Ascending aorta (tissue), 2 donors: ENCODE data around the gene CUEDC2. TPM values are rescaled to one million over a fixed set of nuclear protein-coding genes. Genes with fewer than 3 reads are reported as not detected.

Source experiments
- DNase-seq, 2 donors: peaks; one replicate each; pipeline ENCODE4 v3.0.0-alpha.2; 2019; ENCODE audit warnings: low spot score in 2 of 2
- H3K27ac ChIP-seq, 2 donors: fragments of 200-600 bp; sonication (generic); one replicate each; pipeline ENCODE4 v1.5.1; 2016 to 2017; ENCODE audit warnings: mild to moderate bottlenecking in 1 of 2
- H3K27me3 ChIP-seq: fragments of 200-600 bp; sonication (generic); one replicate; pipeline ENCODE4 v1.5.1; 2017
- H3K36me3 ChIP-seq, 2 donors: fragments of 200-600 bp; sonication (generic); one replicate each; pipeline ENCODE4 v1.5.1; 2016
- H3K4me1 ChIP-seq, 2 donors: fragments of 200-600 bp; sonication (generic); one replicate each; pipeline ENCODE4 v1.5.1; 2016 to 2017; ENCODE audit warnings: mild to moderate bottlenecking in 1 of 2
- H3K4me3 ChIP-seq, 2 donors: fragments of 200-600 bp; sonication (generic); one replicate each; pipeline ENCODE4 v1.5.1; 2016 to 2017; ENCODE audit warnings: mild to moderate bottlenecking in 1 of 2
- H3K9me3 ChIP-seq, 2 donors: fragments of 200-600 bp; sonication (generic); one replicate each; pipeline ENCODE4 v1.5.1; 2016
- intact Hi-C: fragments of 100-400 bp; cut with DNase I; formaldehyde crosslinking; loops from one replicate; pipeline ENCODE4 v1.15.1; 2023
- total RNA-seq: library from RNA; depleted of rRNA; stranded (reverse); fragments of >200 nt; gene quantifications from one replicate; pipeline ENCODE4 v1.1.0, GENCODE V29; 2016
- TF ChIP-seq, protein P1 (sequence below), 3 experiments: fragments of 200-600 bp in 2 of 3; fragments of 450-650 bp in 1 of 3; sonication (generic) in 2 of 3; IDR thresholded peaks; one replicate each; pipeline ENCODE4 v1.5.1; 2016 to 2019; ENCODE audit warnings: antibody characterized with exemption in 3 of 3, mild to moderate bottlenecking in 1 of 3, moderate library complexity in 1 of 3

The CUEDC2 gene
- total RNA-seq, 1 donor from 2014 or later: 45.1 TPM

DNA sequence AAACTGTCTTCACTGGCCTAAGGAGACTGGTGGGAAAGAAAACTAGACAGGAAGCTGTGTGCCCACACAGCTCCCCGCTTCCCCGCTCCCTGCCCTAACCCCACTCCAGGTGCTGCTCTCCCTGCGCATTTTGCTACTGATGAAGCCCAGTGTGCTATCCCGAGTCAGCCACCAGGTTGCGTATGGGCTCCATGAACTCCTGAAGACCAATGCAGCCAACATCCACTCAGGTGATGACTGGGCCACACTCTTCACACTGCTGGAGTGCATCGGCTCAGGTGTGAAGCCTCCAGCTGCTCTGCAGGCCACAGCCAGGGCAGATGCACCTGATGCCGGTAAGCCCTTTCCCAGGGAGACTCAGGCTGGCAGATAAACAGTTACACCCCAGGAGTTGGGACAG lies 57.1 kb downstream of the CUEDC2 start:
- TF ChIP-seq, protein P1, sequence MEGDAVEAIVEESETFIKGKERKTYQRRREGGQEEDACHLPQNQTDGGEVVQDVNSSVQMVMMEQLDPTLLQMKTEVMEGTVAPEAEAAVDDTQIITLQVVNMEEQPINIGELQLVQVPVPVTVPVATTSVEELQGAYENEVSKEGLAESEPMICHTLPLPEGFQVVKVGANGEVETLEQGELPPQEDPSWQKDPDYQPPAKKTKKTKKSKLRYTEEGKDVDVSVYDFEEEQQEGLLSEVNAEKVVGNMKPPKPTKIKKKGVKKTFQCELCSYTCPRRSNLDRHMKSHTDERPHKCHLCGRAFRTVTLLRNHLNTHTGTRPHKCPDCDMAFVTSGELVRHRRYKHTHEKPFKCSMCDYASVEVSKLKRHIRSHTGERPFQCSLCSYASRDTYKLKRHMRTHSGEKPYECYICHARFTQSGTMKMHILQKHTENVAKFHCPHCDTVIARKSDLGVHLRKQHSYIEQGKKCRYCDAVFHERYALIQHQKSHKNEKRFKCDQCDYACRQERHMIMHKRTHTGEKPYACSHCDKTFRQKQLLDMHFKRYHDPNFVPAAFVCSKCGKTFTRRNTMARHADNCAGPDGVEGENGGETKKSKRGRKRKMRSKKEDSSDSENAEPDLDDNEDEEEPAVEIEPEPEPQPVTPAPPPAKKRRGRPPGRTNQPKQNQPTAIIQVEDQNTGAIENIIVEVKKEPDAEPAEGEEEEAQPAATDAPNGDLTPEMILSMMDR (IDR thresholded peaks at IDR 0.05): no peak
- DNase-seq: no peak
- Histone ChIP-seq H3K36me3 (peaks cover 91% of the 10 kb centered on the region in 2 donors), H3K27me3 (no peaks in the 10 kb centered on the region), H3K9me3 (no peaks in the 10 kb centered on the region), H3K4me3 (no peak overlapping the region), H3K4me1 (no peaks in the 10 kb centered on the region), H3K27ac (no peak overlapping the region)
- intact Hi-C loops: no loop called here

Other genes starting within 250 kb of the CUEDC2 start
- gene ELOVL3, start 206.3 kb downstream of the CUEDC2 start, total RNA-seq: not detected
- not detected for gene PITX3, start 191.1 kb downstream of the CUEDC2 start, total RNA-seq
- gene GBF1, start 187.0 kb downstream of the CUEDC2 start, total RNA-seq: 56.0 TPM
- gene NFKB2, start 36.9 kb downstream of the CUEDC2 start, total RNA-seq: 89.2 TPM
- gene PSD, start 13.8 kb downstream of the CUEDC2 start, total RNA-seq: not detected
- gene FBXL15, start 11.7 kb downstream of the CUEDC2 start, total RNA-seq: 16.5 TPM
- not detected for gene C10orf95, start 19.0 kb upstream of the CUEDC2 start, total RNA-seq
- gene ACTR1A, start 70.1 kb upstream of the CUEDC2 start, total RNA-seq: 200 TPM
- 17.3 TPM for gene SUFU, start 71.4 kb upstream of the CUEDC2 start, total RNA-seq
- 216 TPM for gene TRIM8, start 211.9 kb upstream of the CUEDC2 start, total RNA-seq